GM13976 (cell line): ENCODE data around the gene ZFAND6.

Source experiments
- DNase-seq: peaks from one replicate; pipeline ENCODE4 v3.0.0; 2012; ENCODE audit warnings: low spot score
- in situ Hi-C: fragments of 300-500 bp; cut with MboI; formaldehyde crosslinking; loops from one replicate; pipeline ENCODE4 v1.12.0; 2022; ENCODE audit warnings: low sequenced_read_pairs, mixed read lengths, inconsistent platforms; ENCODE audit not compliant: unreplicated experiment
- TF ChIP-seq, protein P1 (sequence below): IDR thresholded peaks from 2 replicates; pipeline ENCODE4 v1.5.1; 2012; ENCODE audit warnings: borderline replicate concordance, mild to moderate bottlenecking; ENCODE audit not compliant: insufficient read depth; ENCODE audit errors: extremely low read depth, missing control alignments, control extremely low read depth

Gene ZFAND6

DNA sequence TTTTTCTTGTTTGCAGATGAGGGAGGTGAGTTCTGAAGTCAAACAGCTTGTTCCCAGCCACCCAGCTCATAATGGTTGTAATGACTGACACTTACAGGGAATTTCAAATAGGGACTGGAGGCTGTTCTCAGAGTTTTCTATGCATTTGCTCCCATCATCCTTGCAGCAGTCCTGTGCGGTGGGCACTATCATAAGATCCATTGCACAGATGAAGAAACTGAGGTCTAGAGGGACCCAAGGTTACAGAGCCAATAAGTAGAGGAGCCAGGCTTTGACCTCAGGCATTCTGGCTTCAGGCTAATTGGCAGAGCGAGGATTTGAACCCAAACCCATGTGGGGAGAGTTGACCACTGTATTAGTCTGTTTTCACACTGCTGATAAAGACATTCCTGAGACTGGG, 125.7 kb downstream of the ZFAND6 start:
- DNase-seq = no peak
- in situ Hi-C loops = no loop called here
- TF ChIP-seq, protein P1, sequence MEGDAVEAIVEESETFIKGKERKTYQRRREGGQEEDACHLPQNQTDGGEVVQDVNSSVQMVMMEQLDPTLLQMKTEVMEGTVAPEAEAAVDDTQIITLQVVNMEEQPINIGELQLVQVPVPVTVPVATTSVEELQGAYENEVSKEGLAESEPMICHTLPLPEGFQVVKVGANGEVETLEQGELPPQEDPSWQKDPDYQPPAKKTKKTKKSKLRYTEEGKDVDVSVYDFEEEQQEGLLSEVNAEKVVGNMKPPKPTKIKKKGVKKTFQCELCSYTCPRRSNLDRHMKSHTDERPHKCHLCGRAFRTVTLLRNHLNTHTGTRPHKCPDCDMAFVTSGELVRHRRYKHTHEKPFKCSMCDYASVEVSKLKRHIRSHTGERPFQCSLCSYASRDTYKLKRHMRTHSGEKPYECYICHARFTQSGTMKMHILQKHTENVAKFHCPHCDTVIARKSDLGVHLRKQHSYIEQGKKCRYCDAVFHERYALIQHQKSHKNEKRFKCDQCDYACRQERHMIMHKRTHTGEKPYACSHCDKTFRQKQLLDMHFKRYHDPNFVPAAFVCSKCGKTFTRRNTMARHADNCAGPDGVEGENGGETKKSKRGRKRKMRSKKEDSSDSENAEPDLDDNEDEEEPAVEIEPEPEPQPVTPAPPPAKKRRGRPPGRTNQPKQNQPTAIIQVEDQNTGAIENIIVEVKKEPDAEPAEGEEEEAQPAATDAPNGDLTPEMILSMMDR = no peak

DNA sequence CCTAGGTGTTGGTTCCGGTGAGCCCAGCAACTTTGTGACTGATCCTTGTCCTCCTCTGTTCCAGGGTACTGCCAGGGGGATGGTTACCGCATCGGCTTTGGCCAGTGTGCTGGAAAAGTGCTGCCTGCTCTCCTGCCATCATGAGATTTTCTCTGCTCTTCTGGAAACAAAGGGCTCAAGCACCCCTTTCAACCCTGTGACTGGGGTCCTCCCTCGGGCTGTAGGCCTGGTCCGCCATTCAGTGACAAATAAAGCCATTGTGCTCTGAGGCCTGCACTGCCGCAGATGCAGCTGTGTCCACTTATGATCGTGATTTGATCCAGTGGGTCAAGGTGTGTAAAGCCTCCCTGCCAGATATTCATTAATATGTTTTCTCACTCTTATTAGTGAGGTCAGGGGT, 126.6 kb downstream of the ZFAND6 start:
- in situ Hi-C loops = no loop called here
- no peak for DNase-seq
- TF ChIP-seq, protein P1 = no peak

DNA sequence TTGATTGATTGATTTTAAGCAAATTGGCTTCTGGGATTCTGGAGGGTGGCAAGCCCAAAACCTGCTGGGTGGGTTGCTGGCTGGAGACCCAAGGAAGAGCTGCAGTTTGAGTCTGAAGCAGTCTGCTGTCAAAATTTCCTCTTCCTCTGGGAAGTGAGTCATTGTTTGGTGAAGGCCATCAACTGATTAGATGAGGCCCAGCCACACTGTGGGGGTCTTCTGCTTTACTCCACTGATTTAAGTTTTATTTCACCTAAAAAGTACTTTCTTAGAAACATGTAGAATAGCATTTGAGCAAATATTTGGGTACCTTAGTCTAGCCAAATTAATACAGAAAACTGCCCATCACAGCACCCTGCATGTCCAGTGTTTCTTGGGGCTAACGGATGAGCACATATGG, 127.1 kb downstream of the ZFAND6 start:
- TF ChIP-seq, protein P1 = no peak
- in situ Hi-C loops = no loop called here
- DNase-seq = no peak
